ENCODE data around the gene ZDHHC4. TPM values are rescaled to one million over a fixed set of nuclear protein-coding genes. Genes with fewer than 3 reads are reported as not detected.

ZDHHC4 gene
- total and polyA plus RNA-seq, 9 of the 15 experiments (the other 6 are each of a cell fraction or from before 2014, with no cell fraction given), result 33.4 to 106 (median 58.3) TPM

- TF ChIP-seq NFE2L1 (tag; IDR thresholded peaks at IDR 0.05; ENCODE audit: borderline replicate concordance, low read depth) (no peak), MYC (IDR thresholded peaks at IDR 0.05; ENCODE audit: low read depth, low read length) (peak; percentile 59), MYC (CRISPR knock-in tag; IDR thresholded peaks at IDR 0.05; ENCODE audit: borderline replicate concordance, low read depth) (no peak), NFRKB (IDR thresholded peaks at IDR 0.05; ENCODE audit: low read depth) (no peak), ZFX (CRISPR knock-in tag; IDR thresholded peaks at IDR 0.05) (peak; percentile 79), KAT2B (IDR thresholded peaks at IDR 0.05; ENCODE audit: low read depth, low read length) (no peak), CREBBP (IDR thresholded peaks at IDR 0.05; ENCODE audit: low read depth, low read length) (no peak), IFI16 (CRISPR knock-in tag; IDR thresholded peaks at IDR 0.05) (no peak), HNRNPH1 (optimal IDR thresholded peaks at IDR 0.05; ENCODE audit: low read depth, low read length) (no peak), ZNF655 (CRISPR knock-in tag; IDR thresholded peaks at IDR 0.05) (no peak), BDP1 (IDR thresholded peaks at IDR 0.05; ENCODE audit: insufficient read depth, insufficient read length) (no peak), EHMT2 (IDR thresholded peaks at IDR 0.05) (no peak), SREBF1 (IDR thresholded peaks at IDR 0.05; ENCODE audit: borderline replicate concordance, low read depth, low read length) (no peak), ZNF445 (CRISPR knock-in tag; IDR thresholded peaks at IDR 0.05; ENCODE audit: low read depth) (no peak), POLR3A (IDR thresholded peaks at IDR 0.05; ENCODE audit: borderline replicate concordance, extremely low read depth, insufficient read depth, insufficient read length) (no peak), POLR2AphosphoS5 (IDR thresholded peaks at IDR 0.05; ENCODE audit: control insufficient read depth, insufficient read depth, low read depth, low read length) (peak; percentile 72; the same call in 1 of the 2 replicates), NCOA4 (IDR thresholded peaks at IDR 0.05; ENCODE audit: partially characterized antibody) (no peak), ZNF263 (CRISPR knock-in tag; IDR thresholded peaks at IDR 0.05; ENCODE audit: borderline replicate concordance) (0 out of 2 replicates have a peak, but pooled peaks have one; percentile 36), ZNF41 (CRISPR knock-in tag; conservative IDR thresholded peaks at IDR 0.05) (0 out of 2 replicates have a peak, but pooled peaks have one; percentile 33), NONO (IDR thresholded peaks at IDR 0.05; ENCODE audit: low read depth in 2 of 2, low read length in 1 of 2) (peak; percentile 93 to 96), HDAC2 (IDR thresholded peaks at IDR 0.05) (no peak; the same call in 1 of the 2 replicates)
- TF ChIP-seq, protein P1, sequence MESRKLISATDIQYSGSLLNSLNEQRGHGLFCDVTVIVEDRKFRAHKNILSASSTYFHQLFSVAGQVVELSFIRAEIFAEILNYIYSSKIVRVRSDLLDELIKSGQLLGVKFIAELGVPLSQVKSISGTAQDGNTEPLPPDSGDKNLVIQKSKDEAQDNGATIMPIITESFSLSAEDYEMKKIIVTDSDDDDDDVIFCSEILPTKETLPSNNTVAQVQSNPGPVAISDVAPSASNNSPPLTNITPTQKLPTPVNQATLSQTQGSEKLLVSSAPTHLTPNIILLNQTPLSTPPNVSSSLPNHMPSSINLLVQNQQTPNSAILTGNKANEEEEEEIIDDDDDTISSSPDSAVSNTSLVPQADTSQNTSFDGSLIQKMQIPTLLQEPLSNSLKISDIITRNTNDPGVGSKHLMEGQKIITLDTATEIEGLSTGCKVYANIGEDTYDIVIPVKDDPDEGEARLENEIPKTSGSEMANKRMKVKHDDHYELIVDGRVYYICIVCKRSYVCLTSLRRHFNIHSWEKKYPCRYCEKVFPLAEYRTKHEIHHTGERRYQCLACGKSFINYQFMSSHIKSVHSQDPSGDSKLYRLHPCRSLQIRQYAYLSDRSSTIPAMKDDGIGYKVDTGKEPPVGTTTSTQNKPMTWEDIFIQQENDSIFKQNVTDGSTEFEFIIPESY (CRISPR knock-in tag; IDR thresholded peaks at IDR 0.05), result no peak
- TF ChIP-seq, protein P2, sequence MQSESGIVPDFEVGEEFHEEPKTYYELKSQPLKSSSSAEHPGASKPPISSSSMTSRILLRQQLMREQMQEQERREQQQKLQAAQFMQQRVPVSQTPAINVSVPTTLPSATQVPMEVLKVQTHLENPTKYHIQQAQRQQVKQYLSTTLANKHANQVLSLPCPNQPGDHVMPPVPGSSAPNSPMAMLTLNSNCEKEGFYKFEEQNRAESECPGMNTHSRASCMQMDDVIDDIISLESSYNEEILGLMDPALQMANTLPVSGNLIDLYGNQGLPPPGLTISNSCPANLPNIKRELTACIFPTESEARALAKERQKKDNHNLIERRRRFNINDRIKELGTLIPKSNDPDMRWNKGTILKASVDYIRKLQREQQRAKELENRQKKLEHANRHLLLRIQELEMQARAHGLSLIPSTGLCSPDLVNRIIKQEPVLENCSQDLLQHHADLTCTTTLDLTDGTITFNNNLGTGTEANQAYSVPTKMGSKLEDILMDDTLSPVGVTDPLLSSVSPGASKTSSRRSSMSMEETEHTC (IDR thresholded peaks at IDR 0.05), result no peak
These were observed 12.8 kb downstream of the ZDHHC4 start, which contains the start of gene INTS15 (continued) for GRCh38 chr7:6589829-6590644.
